Nephron progenitor cell (in vitro differentiated cells): Measurements from ENCODE around the gene TBC1D14.

Experiments used
- DNase-seq: peaks from one replicate; pipeline ENCODE4 v3.0.0; 2021
- H3K27ac Mint-ChIP-seq: 2 replicates; pipeline ENCODE4 v1.8.0; 2021; ENCODE audit warnings: mild to moderate bottlenecking, moderate library complexity, mixed read lengths
- H3K27me3 Mint-ChIP-seq: 2 replicates; pipeline ENCODE4 v1.8.0; 2021; ENCODE audit warnings: mild to moderate bottlenecking, low read depth, mixed read lengths; ENCODE audit not compliant: poor library complexity
- H3K36me3 Mint-ChIP-seq: 2 replicates; pipeline ENCODE4 v1.8.0; 2021; ENCODE audit warnings: low read depth, mixed read lengths
- H3K4me1 Mint-ChIP-seq: 2 replicates; pipeline ENCODE4 v1.8.0; 2021; ENCODE audit warnings: mixed read lengths
- H3K4me3 Mint-ChIP-seq: 2 replicates; pipeline ENCODE4 v1.8.0; 2021; ENCODE audit warnings: mild to moderate bottlenecking, moderate library complexity, mixed read lengths
- H3K9me3 Mint-ChIP-seq: 2 replicates; pipeline ENCODE4 v1.8.0; 2021; ENCODE audit warnings: mild to moderate bottlenecking, moderate library complexity, mixed read lengths
- CTCF ChIP-seq: fragments of 200-600 bp; sonication (generic); IDR thresholded peaks from 2 replicates; pipeline ENCODE4 v1.5.0; 2021; ENCODE audit warnings: antibody characterized with exemption

Gene TBC1D14, protein sequence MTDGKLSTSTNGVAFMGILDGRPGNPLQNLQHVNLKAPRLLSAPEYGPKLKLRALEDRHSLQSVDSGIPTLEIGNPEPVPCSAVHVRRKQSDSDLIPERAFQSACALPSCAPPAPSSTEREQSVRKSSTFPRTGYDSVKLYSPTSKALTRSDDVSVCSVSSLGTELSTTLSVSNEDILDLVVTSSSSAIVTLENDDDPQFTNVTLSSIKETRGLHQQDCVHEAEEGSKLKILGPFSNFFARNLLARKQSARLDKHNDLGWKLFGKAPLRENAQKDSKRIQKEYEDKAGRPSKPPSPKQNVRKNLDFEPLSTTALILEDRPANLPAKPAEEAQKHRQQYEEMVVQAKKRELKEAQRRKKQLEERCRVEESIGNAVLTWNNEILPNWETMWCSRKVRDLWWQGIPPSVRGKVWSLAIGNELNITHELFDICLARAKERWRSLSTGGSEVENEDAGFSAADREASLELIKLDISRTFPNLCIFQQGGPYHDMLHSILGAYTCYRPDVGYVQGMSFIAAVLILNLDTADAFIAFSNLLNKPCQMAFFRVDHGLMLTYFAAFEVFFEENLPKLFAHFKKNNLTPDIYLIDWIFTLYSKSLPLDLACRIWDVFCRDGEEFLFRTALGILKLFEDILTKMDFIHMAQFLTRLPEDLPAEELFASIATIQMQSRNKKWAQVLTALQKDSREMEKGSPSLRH

DNA sequence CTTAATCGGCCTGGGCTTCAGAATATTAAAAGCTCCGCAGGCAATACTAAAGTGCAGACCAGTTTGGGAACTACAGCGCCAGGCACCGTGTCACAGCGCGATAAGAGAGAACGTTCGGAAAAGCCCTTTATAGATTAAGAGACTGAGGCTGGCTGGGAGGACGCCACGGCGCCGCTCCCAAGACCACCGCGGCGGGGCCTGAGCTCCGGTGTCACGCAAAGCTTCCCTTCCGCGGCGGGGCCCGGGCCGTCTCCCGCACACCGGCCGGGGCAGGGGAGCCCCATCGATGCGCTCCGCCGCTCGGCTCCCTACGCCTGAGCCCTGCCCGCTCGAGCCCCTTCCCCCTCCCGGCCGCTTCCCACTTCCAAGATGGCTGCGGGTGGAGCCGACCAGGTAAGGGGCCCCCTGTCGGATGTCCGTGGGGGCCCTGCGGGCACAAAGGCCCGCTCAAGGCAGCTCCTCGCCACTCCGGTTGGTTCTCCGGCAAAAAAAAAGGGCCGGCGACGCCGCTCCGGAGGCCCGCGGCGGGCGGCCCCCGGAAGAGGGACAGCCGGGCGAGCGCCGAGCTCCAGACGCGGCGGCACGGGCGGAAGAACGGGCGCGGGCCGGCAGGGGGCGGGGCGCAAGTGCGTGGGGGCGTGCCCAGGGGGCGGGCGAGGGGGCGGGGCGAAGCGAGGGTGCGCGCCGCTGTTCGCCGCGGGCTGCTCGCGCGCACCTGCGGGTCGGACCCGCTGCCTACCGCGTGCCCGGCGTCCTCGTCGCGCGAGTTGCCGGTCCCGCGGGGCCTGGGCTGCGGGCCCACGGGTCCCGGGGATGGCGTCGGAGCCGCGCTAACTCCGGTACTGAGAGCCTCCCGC lies at the start of gene TBC1D14:
Gene TBC1D14 (plus strand): TSS at position 714 of the 857 bp plus-strand sequence. CDS start 13,564 bp downstream, outside the sequence.
- Mint-ChIP-seq H3K27me3 (peaks cover 30% of the 10 kb centered on the region), H3K9me3 (no peaks in the 10 kb centered on the region), H3K27ac (peak within 1 kb of the TSS; percentile 72), H3K4me3 (peak within 1 kb of the TSS; percentile 95), H3K36me3 (no peaks in the 10 kb centered on the region), H3K4me1 (peaks cover 42% of the 10 kb centered on the region)
- no peak for TF ChIP-seq CTCF
- DNase-seq = peak; percentile 87

GRCh38 chr4:6868386-6868785 lies 41.2 kb upstream of the TBC1D14 start:
- no peaks in the 10 kb centered on the region for H3K27me3 Mint-ChIP-seq
- no peak overlapping the region for H3K4me3 Mint-ChIP-seq
- H3K27ac Mint-ChIP-seq = peak overlapping the region; percentile 22
- H3K4me1 Mint-ChIP-seq = no peaks in the 10 kb centered on the region
- no peaks in the 10 kb centered on the region for H3K9me3 Mint-ChIP-seq
- no peak for TF ChIP-seq CTCF
- no peak for DNase-seq
- peaks cover 69% of the 10 kb centered on the region for H3K36me3 Mint-ChIP-seq

GRCh38 chr4:6869944-6870343 lies 39.7 kb upstream of the TBC1D14 start:
- H3K9me3 Mint-ChIP-seq = no peaks in the 10 kb centered on the region
- H3K4me1 Mint-ChIP-seq = no peaks in the 10 kb centered on the region
- no peak for TF ChIP-seq CTCF
- no peak overlapping the region for H3K27ac Mint-ChIP-seq
- no peak for DNase-seq
- peaks cover 3% of the 10 kb centered on the region for H3K27me3 Mint-ChIP-seq
- H3K4me3 Mint-ChIP-seq = no peak overlapping the region
- peaks cover 58% of the 10 kb centered on the region for H3K36me3 Mint-ChIP-seq

DNA sequence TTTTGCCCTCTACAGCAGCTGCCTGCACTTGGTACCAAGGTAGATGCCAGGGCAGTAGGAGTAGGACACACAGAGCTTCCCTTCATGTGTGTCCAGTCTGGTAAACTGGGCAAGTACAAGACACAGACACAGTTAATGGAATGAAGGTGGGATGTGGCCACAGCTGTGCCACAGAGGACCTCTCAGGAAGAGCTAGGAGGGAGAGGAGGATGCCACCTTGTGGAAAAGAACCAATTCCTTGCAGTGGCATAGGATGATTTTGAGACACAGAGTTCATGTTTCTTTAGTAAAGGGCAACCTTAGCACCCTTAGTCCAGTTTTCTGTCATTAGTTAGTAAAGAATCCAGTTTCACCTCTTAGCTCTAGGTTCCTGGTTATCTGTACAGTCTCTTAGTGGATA lies 36.3 kb upstream of the TBC1D14 start:
- peaks cover 3% of the 10 kb centered on the region for H3K27me3 Mint-ChIP-seq
- no peaks in the 10 kb centered on the region for H3K9me3 Mint-ChIP-seq
- DNase-seq = no peak
- no peaks in the 10 kb centered on the region for H3K4me1 Mint-ChIP-seq
- H3K4me3 Mint-ChIP-seq = no peak overlapping the region
- no peak overlapping the region for H3K27ac Mint-ChIP-seq
- H3K36me3 Mint-ChIP-seq = peaks cover 51% of the 10 kb centered on the region
- no peak for TF ChIP-seq CTCF

DNA sequence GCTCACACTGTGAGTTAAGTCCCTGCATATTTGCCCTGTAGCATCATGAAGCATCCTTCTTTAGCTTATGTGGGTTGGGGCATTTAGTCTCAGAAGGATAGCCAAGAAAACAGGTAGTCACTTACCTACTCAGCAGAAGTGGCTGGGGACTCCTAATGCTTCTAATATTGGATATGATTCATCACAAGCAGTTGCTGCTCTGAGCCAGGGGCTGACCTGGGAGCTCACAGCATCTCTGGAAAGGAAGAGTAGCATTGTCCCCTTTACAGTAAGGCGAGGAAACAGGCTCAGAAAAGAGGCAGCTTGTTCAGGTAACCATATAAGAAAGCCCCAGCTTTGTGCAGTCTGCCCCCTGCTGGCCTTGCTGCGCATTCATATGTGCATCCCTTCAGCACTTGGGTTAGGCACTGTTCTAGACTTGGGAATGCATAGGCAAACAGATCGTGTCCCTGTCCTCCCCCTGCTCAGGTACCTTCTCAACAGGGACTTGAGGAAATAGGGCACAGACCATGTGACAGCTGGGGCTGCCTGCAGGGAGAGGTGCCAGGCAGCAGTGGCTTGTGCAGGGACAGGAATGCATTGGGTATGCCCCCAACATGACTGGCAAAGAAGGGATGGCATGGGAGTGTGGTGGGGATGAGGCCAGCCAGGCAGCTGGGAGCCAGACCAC lies 35.7 kb upstream of the TBC1D14 start:
- H3K4me3 Mint-ChIP-seq = no peak overlapping the region
- peaks cover 3% of the 10 kb centered on the region for H3K27me3 Mint-ChIP-seq
- TF ChIP-seq CTCF = peak; percentile 69
- DNase-seq = peak; percentile 74
- H3K4me1 Mint-ChIP-seq = no peaks in the 10 kb centered on the region
- peaks cover 51% of the 10 kb centered on the region for H3K36me3 Mint-ChIP-seq
- no peak overlapping the region for H3K27ac Mint-ChIP-seq
- no peaks in the 10 kb centered on the region for H3K9me3 Mint-ChIP-seq
